ENCODE data around the gene DYNC2H1. TPM values are rescaled to one million over a fixed set of nuclear protein-coding genes. Genes with fewer than 3 reads are reported as not detected.

The DYNC2H1 gene, protein sequence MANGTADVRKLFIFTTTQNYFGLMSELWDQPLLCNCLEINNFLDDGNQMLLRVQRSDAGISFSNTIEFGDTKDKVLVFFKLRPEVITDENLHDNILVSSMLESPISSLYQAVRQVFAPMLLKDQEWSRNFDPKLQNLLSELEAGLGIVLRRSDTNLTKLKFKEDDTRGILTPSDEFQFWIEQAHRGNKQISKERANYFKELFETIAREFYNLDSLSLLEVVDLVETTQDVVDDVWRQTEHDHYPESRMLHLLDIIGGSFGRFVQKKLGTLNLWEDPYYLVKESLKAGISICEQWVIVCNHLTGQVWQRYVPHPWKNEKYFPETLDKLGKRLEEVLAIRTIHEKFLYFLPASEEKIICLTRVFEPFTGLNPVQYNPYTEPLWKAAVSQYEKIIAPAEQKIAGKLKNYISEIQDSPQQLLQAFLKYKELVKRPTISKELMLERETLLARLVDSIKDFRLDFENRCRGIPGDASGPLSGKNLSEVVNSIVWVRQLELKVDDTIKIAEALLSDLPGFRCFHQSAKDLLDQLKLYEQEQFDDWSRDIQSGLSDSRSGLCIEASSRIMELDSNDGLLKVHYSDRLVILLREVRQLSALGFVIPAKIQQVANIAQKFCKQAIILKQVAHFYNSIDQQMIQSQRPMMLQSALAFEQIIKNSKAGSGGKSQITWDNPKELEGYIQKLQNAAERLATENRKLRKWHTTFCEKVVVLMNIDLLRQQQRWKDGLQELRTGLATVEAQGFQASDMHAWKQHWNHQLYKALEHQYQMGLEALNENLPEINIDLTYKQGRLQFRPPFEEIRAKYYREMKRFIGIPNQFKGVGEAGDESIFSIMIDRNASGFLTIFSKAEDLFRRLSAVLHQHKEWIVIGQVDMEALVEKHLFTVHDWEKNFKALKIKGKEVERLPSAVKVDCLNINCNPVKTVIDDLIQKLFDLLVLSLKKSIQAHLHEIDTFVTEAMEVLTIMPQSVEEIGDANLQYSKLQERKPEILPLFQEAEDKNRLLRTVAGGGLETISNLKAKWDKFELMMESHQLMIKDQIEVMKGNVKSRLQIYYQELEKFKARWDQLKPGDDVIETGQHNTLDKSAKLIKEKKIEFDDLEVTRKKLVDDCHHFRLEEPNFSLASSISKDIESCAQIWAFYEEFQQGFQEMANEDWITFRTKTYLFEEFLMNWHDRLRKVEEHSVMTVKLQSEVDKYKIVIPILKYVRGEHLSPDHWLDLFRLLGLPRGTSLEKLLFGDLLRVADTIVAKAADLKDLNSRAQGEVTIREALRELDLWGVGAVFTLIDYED (N-terminal part only)
- 5.7 to 20.1 TPM (median 7.2 TPM) in 3 replicates for total RNA-seq
- long read RNA-seq, partial matches to known transcripts, result 2 of 4 reads
- long read RNA-seq, other reads (novel, unspliced or antisense), result 2 of 4 reads

DNA sequence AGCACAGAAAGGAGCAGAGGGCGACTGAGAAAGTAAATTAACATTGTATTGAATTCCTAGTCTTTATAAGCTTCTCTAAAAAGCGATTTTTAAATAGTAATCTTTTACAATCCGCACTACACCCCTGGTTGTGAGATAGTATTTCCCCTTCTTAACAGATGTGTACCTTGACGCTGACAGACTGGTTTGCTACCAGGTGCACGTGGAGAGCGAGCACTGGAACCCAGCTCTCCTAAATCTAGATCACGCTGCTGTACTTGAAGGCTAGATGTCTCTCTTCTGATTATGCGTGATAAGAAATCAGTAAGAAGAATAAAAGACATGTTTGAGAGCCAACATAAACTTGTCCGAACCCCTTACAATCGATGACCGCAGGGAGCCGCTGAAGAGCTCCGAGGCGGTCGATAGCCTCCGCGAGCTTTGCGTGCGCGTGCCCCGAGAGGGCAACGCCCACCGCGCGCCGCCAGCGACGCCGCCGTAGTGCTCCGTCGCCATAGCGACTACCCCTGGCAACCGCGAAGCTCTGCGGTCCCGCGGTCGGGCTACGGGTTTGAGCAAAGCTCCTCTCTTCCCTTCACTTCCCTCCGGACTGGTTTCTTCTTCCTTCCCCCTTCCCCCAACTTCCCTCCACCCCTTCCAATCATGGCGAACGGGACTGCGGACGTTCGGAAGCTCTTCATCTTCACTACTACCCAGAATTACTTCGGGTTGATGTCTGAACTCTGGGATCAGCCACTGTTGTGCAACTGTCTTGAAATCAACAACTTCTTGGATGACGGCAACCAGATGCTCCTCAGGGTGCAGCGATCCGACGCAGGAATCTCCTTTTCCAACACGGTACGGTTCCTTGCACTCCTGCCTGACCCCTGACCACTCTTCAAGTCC, at the start of gene DYNC2H1:
Gene DYNC2H1, plus strand, starts transcription at position 494 of the 885 bp plus-strand sequence. Its CDS starts 149 bp downstream, at position 643.
- H3K27me3 Mint-ChIP-seq (ENCODE audit: low read depth), result peaks cover 3% of the 10 kb centered on the region
- H3K4me3 Mint-ChIP-seq (ENCODE audit: unreplicated experiment), result peak within 1 kb of the TSS; percentile 93

GRCh38 chr11:103061656-103062055, 47.6 kb upstream of the DYNC2H1 start:
- Mint-ChIP-seq H3K27me3 (ENCODE audit: low read depth) (no peaks in the 10 kb centered on the region), H3K4me1 (ENCODE audit: low read depth) (no peaks in the 10 kb centered on the region), H3K9me3 (ENCODE audit: low read depth) (no peaks in the 10 kb centered on the region), H3K36me3 (ENCODE audit: low read depth) (peaks cover 16% of the 10 kb centered on the region), H3K4me3 (ENCODE audit: unreplicated experiment) (no peak overlapping the region), H3K27ac (ENCODE audit: unreplicated experiment) (no peak overlapping the region)
- no peak for DNase-seq (ENCODE audit: low spot score)
- TF ChIP-seq, protein P1, sequence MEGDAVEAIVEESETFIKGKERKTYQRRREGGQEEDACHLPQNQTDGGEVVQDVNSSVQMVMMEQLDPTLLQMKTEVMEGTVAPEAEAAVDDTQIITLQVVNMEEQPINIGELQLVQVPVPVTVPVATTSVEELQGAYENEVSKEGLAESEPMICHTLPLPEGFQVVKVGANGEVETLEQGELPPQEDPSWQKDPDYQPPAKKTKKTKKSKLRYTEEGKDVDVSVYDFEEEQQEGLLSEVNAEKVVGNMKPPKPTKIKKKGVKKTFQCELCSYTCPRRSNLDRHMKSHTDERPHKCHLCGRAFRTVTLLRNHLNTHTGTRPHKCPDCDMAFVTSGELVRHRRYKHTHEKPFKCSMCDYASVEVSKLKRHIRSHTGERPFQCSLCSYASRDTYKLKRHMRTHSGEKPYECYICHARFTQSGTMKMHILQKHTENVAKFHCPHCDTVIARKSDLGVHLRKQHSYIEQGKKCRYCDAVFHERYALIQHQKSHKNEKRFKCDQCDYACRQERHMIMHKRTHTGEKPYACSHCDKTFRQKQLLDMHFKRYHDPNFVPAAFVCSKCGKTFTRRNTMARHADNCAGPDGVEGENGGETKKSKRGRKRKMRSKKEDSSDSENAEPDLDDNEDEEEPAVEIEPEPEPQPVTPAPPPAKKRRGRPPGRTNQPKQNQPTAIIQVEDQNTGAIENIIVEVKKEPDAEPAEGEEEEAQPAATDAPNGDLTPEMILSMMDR (IDR thresholded peaks at IDR 0.05), result no peak

More for the DNA sequence above, at the start of gene DYNC2H1:
- DNase-seq (ENCODE audit: low spot score), result peak; percentile 96
- TF ChIP-seq, protein P1 (IDR thresholded peaks at IDR 0.05), result peak; percentile 79
- Mint-ChIP-seq H3K27ac (ENCODE audit: unreplicated experiment) (peak within 1 kb of the TSS; percentile 99), H3K4me1 (ENCODE audit: low read depth) (peaks cover 24% of the 10 kb centered on the region), H3K36me3 (ENCODE audit: low read depth) (peaks cover 3% of the 10 kb centered on the region), H3K9me3 (ENCODE audit: low read depth) (no peaks in the 10 kb centered on the region)

DNA sequence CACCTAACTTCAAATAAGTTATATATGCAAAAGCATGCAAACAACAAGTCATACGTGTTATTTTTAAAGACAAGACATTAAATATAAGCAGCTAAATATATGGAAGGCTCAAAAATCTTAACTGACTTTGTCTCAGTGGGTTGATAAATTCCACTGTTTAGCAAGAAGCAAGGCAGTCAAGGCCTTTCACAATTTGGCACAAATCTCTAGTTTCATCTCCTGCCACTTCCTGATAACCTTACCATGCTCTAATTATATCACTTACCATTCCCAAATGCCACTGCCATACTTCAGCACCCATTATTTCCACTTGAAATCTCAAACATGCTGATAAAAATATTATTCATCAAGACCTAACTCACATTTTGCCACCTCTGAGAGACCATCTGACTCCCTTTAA, 42.1 kb upstream of the DYNC2H1 start:
- Mint-ChIP-seq H3K36me3 (ENCODE audit: low read depth) (peaks cover 22% of the 10 kb centered on the region), H3K27me3 (ENCODE audit: low read depth) (no peaks in the 10 kb centered on the region), H3K4me1 (ENCODE audit: low read depth) (peaks cover 10% of the 10 kb centered on the region), H3K9me3 (ENCODE audit: low read depth) (peaks cover 7% of the 10 kb centered on the region), H3K27ac (ENCODE audit: unreplicated experiment) (no peak overlapping the region), H3K4me3 (ENCODE audit: unreplicated experiment) (no peak overlapping the region)
- DNase-seq (ENCODE audit: low spot score), result no peak
- TF ChIP-seq, protein P1 (IDR thresholded peaks at IDR 0.05), result no peak

- DNase-seq (ENCODE audit: low spot score), result no peak
- peaks cover 9% of the 10 kb centered on the region for H3K9me3 Mint-ChIP-seq (ENCODE audit: low read depth)
- H3K4me3 Mint-ChIP-seq (ENCODE audit: unreplicated experiment), result no peak overlapping the region
- H3K4me1 Mint-ChIP-seq (ENCODE audit: low read depth), result peaks cover 10% of the 10 kb centered on the region
- no peaks in the 10 kb centered on the region for H3K27me3 Mint-ChIP-seq (ENCODE audit: low read depth)
- H3K36me3 Mint-ChIP-seq (ENCODE audit: low read depth), result peaks cover 16% of the 10 kb centered on the region
- no peak overlapping the region for H3K27ac Mint-ChIP-seq (ENCODE audit: unreplicated experiment)
- TF ChIP-seq, protein P1 (IDR thresholded peaks at IDR 0.05), result no peak
These were observed 39.9 kb upstream of the DYNC2H1 start for GRCh38 chr11:103069367-103069766.
